Liver (tissue), 3 donors: ENCODE measurements around the gene RBM6.

Experiments
- ATF3 ChIP-seq: IDR thresholded peaks from 2 replicates; pipeline ENCODE4 v1.6.1; 2016; ENCODE audit warnings: antibody characterized with exemption
- CTCF ChIP-seq: fragments of 150-350 bp; IDR thresholded peaks from 2 replicates; pipeline ENCODE4 v1.5.1; 2017; ENCODE audit warnings: improper control_type of control experiment, low read depth, low read length; ENCODE audit not compliant: missing input control
- FOXA1 ChIP-seq: IDR thresholded peaks from 2 replicates; pipeline ENCODE4 v1.6.1; 2016; ENCODE audit warnings: antibody characterized with exemption
- GABPA ChIP-seq, 2 donors: IDR thresholded peaks in 1 of 2; conservative IDR thresholded peaks in 1 of 2; 2 replicates each; pipeline ENCODE4 v1.6.1; 2016; ENCODE audit warnings: antibody characterized with exemption in 2 of 2, mild to moderate bottlenecking in 1 of 2, moderate library complexity in 1 of 2
- HNF4G ChIP-seq: IDR thresholded peaks from 2 replicates; pipeline ENCODE4 v1.6.1; 2016; ENCODE audit warnings: antibody characterized with exemption
- JUND ChIP-seq, 2 donors: IDR thresholded peaks; 2 replicates each; pipeline ENCODE4 v1.6.1; 2016; ENCODE audit warnings: antibody characterized with exemption in 2 of 2
- MAX ChIP-seq: IDR thresholded peaks from 2 replicates; pipeline ENCODE4 v1.6.1; 2016; ENCODE audit warnings: antibody characterized with exemption
- RAD21 ChIP-seq, 2 donors: IDR thresholded peaks; 2 replicates each; pipeline ENCODE4 v1.6.1; 2016; ENCODE audit warnings: antibody characterized with exemption in 2 of 2, mild to moderate bottlenecking in 2 of 2
- REST ChIP-seq: IDR thresholded peaks from 2 replicates; pipeline ENCODE4 v1.6.1; 2016; ENCODE audit warnings: antibody characterized with exemption, mild to moderate bottlenecking
- SP1 ChIP-seq: IDR thresholded peaks from 2 replicates; pipeline ENCODE4 v1.6.1; 2018; ENCODE audit warnings: antibody characterized with exemption, mild to moderate bottlenecking
- TAF1 ChIP-seq: conservative IDR thresholded peaks from 2 replicates; pipeline ENCODE4 v1.6.1; 2016; ENCODE audit warnings: antibody characterized with exemption, mild to moderate bottlenecking
- YY1 ChIP-seq: IDR thresholded peaks from 2 replicates; pipeline ENCODE4 v1.6.1; 2016; ENCODE audit warnings: antibody characterized with exemption, mild to moderate bottlenecking
- ZBTB33 ChIP-seq: IDR thresholded peaks from 2 replicates; pipeline ENCODE4 v1.6.1; 2016; ENCODE audit warnings: antibody characterized with exemption
- donor health status: healthy.
- donor health status: healthy.

GRCh38 chr3:50050361-50050760 is 110.4 kb downstream of the RBM6 start:
- TF ChIP-seq TAF1 (no peak), CTCF (no peak), RAD21 (IDR thresholded peaks at IDR 0.05) (no peak), MAX (no peak), JUND (IDR thresholded peaks at IDR 0.05) (no peak), ZBTB33 (no peak), GABPA (IDR thresholded peaks at IDR 0.05 in 1 of 2, conservative IDR thresholded peaks at IDR 0.05 in 1 of 2) (no peak), SP1 (no peak), YY1 (no peak), REST (no peak), HNF4G (no peak), ATF3 (no peak), FOXA1 (no peak)
